ENCODE data around the gene P2RY2. TPM values are rescaled to one million over a fixed set of nuclear protein-coding genes. Genes with fewer than 3 reads are reported as not detected.

P2RY2 gene
- total RNA-seq, 1 donor from 2014 or later, result 0.42 TPM

- H3K27me3 Mint-ChIP-seq, result no peaks in the 10 kb centered on the region
- H3K4me3 Mint-ChIP-seq, result no peak overlapping the region
- ChIA-PET CTCF (no interaction called here), POLR2A (interaction anchor here (1.2 to 1.8 kb wide), 2 partner anchors 15 to 31 kb away, joined by 6 to 7 read pairs; partner anchors contain the start of gene FCHSD2)
- no peaks in the 10 kb centered on the region for H3K36me3 Mint-ChIP-seq (ENCODE audit: low read depth)
- no peak for ATAC-seq (ENCODE audit: low read depth)
- H3K27ac Mint-ChIP-seq, result no peak overlapping the region
- TF ChIP-seq CTCF (IDR thresholded peaks at IDR 0.05), result no peak
- DNase-seq, result no peak
- no peaks in the 10 kb centered on the region for H3K9me3 Mint-ChIP-seq
- peaks cover 72% of the 10 kb centered on the region for H3K4me1 Mint-ChIP-seq
- intact Hi-C loops (cut with micrococcal nuclease), result no loop called here
These were observed 45.0 kb upstream of the P2RY2 start for GRCh38 chr11:73172992-73173656.

DNA sequence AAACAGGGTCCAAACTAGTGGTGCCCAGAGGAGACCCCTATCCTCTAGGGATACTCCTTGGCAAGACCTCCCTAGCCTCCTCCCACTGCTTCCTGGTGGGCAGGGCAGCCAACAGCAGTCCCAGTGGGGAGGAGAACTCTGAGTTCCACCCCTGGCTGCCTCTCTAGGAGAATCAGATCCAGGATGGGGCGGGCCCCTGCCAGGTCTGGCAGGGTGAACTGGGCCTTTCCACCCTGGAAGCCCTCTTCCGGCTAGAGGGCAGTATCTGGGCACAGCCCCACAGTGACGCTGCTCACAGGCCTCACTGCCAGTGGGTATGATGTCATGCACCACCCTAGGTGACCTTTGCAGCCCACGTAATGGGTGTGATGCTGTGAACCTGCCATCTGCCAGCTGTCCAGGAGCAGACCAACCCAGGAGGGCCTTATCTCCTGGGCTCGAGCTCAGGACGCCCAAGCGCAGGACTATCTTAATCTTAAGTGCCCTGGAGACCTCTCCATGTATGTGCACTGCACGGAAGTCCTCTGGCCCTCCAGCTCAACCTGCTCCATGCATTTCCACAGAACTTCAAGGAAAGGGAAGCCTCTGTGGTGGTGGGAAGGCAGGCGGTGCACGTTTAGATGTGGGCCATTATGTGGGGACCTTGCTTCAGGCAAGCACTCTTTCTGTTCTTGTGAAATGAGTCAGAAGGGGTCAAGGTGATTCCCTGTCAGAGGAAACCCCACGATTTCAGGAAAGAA lies 44.2 kb upstream of the P2RY2 start:
- Mint-ChIP-seq H3K36me3 (ENCODE audit: low read depth) (no peaks in the 10 kb centered on the region), H3K4me1 (peaks cover 71% of the 10 kb centered on the region), H3K27ac (no peak overlapping the region), H3K27me3 (no peaks in the 10 kb centered on the region), H3K9me3 (no peaks in the 10 kb centered on the region), H3K4me3 (no peak overlapping the region)
- no peak for ATAC-seq (ENCODE audit: low read depth)
- POLR2A ChIA-PET, result interaction anchor here (1.2 to 5.3 kb wide), 2 partner anchors 16 to 32 kb away, joined by 6 to 145 read pairs; partner anchors contain the start of gene FCHSD2
- peak; percentile 7 for DNase-seq
- intact Hi-C loops (cut with micrococcal nuclease), result no loop called here
- no peak for TF ChIP-seq CTCF (IDR thresholded peaks at IDR 0.05)
- CTCF ChIA-PET, result interaction anchor here (5.4 kb wide), 1 partner anchor 34 kb away, joined by 156 read pairs; the partner anchor contains the start of gene FCHSD2

- Mint-ChIP-seq H3K9me3 (no peaks in the 10 kb centered on the region), H3K4me3 (no peak overlapping the region), H3K4me1 (peaks cover 67% of the 10 kb centered on the region), H3K36me3 (ENCODE audit: low read depth) (no peaks in the 10 kb centered on the region), H3K27me3 (no peaks in the 10 kb centered on the region), H3K27ac (no peak overlapping the region)
- POLR2A ChIA-PET, result interaction anchor here (1.2 to 5.3 kb wide), 2 partner anchors 17 to 32 kb away, joined by 6 to 145 read pairs; partner anchors contain the start of gene FCHSD2
- CTCF ChIA-PET, result interaction anchor here (5.4 kb wide), 1 partner anchor 35 kb away, joined by 156 read pairs; the partner anchor contains the start of gene FCHSD2
- intact Hi-C loops (cut with micrococcal nuclease), result no loop called here
- no peak for TF ChIP-seq CTCF (IDR thresholded peaks at IDR 0.05)
- no peak for ATAC-seq (ENCODE audit: low read depth)
- DNase-seq, result no peak
These were observed 43.6 kb upstream of the P2RY2 start for GRCh38 chr11:73174495-73174791.

DNA sequence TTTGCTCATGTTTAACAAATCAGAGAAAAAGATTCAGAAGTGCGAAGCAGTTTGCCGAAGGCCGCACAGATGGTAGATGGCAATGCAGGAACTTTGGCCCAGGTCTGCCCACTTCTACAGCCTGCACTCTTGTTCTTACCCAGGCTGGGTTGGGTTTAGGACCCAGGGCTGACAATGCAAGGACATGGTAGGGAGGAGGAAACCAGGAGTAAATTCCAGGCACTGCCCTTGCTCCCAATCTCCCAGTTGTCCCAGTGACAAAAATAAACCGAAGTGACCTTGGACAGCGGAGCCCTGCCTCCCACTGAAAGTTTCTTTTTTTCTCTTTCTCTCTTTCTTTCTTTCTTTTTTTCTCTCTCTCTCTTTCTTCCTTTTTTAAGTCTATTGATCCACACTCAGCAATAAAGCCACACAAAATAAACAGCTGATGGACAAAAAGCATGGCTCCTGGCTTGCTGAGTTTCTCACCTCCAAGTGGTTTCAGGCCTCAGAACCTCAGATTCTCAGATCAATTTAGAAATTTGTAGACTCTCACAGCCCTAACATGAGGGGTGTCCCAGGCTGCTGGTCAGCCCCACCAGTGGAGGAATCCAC lies 42.4 kb upstream of the P2RY2 start:
- Mint-ChIP-seq H3K4me3 (peak overlapping the region; percentile 55), H3K27ac (peak overlapping the region; percentile 87)
- intact Hi-C loops (cut with micrococcal nuclease), result loop anchor here (1.0 to 5.0 kb wide), 4 partner anchors 18 to 493 kb away; no protein-coding TSS in a partner anchor

More for the DNA sequence above, 42.4 kb upstream of the P2RY2 start:
- Mint-ChIP-seq H3K9me3 (no peaks in the 10 kb centered on the region), H3K36me3 (ENCODE audit: low read depth) (no peaks in the 10 kb centered on the region), H3K4me1 (peaks cover 58% of the 10 kb centered on the region), H3K27me3 (no peaks in the 10 kb centered on the region)
- TF ChIP-seq CTCF (IDR thresholded peaks at IDR 0.05), result no peak
- ChIA-PET CTCF (interaction anchor here (0.8 to 5.4 kb wide), 15 partner anchors 9 to 450 kb away, joined by 3 to 156 read pairs (median 15); partner anchors contain the start of gene FCHSD2), POLR2A (interaction anchor here (0.5 to 5.3 kb wide), 15 partner anchors 11 to 368 kb away, joined by 3 to 145 read pairs (median 4); partner anchors contain the start of gene FCHSD2)
- ATAC-seq (ENCODE audit: low read depth) (no peak), DNase-seq (no peak)

Data from activated B cell treated with CpG ODN at 0.5 μM for 24 hours (primary cell).